ENCODE data around the gene C16orf89.
"Not testable (repeated sequence)": the region's sequence is repeated elsewhere in the genome, so short reads cannot be mapped to it uniquely, and the experiment has no call there.

C16orf89 gene

GRCh38 chr16:5062051-5062450 is 3.7 kb downstream of the C16orf89 start:
- intact Hi-C loops (cut with micrococcal nuclease) = no loop called here
- no peaks in the 10 kb centered on the region for H3K9me3 Mint-ChIP-seq
- H3K4me3 Mint-ChIP-seq = no peak overlapping the region
- H3K27me3 Mint-ChIP-seq = peaks cover 11% of the 10 kb centered on the region
- H3K36me3 Mint-ChIP-seq (ENCODE audit: low read depth) = no peaks in the 10 kb centered on the region
- H3K4me1 Mint-ChIP-seq (ENCODE audit: low read depth) = no peaks in the 10 kb centered on the region
- no peak overlapping the region for H3K27ac Mint-ChIP-seq

DNA sequence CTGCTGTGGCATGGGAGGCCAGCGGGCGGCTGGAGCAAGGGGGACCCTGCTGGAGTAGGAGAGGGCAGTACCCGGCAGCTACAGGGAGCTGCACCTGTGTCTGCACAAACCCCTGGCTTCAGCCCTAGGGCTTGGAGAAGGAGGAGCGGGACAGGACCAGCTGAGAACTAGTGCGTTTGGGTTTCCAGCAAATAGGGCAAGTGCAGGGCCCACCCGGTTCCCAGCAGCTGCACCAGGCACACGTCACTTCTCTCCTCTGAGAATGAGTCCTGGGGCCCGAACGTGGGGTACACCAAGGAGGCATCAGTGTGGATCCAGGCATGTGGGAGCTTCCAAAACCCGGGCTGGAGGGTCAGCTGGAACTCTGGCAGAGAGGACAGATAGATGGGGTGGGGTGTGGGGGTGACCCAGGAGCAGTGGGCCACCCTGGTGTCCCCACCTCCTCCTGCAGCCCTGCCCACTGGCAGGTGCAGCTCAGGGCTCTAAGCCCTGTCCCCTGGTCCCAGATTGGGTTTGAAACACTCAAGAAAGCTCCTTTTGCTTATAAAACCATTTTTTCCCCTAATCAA is 5.6 kb downstream of the C16orf89 start:
- no peaks in the 10 kb centered on the region for H3K4me1 Mint-ChIP-seq (ENCODE audit: low read depth)
- H3K9me3 Mint-ChIP-seq = no peaks in the 10 kb centered on the region
- no peak overlapping the region for H3K27ac Mint-ChIP-seq
- intact Hi-C loops (cut with micrococcal nuclease) = no loop called here
- no peaks in the 10 kb centered on the region for H3K36me3 Mint-ChIP-seq (ENCODE audit: low read depth)
- H3K27me3 Mint-ChIP-seq = peaks cover 10% of the 10 kb centered on the region
- no peak overlapping the region for H3K4me3 Mint-ChIP-seq

DNA sequence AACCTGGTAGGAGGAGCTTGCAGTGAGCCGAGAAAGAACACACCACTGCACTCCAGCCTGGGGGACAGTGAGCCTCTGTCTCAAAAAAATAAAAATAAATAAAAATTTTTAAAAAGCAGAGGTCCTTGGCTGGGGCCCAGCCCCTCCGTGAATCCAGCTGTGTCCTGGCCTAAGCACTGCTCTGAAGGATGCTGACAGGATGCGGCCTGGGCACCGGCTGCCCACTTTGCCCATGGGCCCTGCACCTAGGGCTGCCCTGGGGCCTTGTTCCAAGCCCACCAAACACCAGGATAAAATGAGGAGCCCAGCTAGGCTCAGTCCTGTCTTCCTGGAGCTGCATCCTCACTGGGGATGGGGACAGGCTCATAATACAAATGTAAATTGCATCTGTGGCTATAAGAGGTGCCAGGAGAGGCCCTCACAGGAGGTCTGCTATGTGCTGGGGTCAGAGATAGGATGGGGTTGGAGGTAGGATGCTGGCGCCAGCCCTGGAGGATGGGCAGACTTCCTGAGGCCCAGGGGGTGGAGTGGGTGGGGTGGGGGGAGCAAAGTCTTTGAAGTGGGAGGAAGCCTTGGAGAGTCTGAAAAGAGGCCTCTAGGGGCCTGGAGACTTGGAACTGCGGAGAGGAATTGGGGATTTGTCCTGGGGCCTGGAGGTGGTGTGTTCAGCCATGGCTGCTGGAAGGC is 6.2 kb downstream of the C16orf89 start:
- H3K4me3 Mint-ChIP-seq = no peak overlapping the region
- no peak overlapping the region for H3K27ac Mint-ChIP-seq
- peaks cover 10% of the 10 kb centered on the region for H3K27me3 Mint-ChIP-seq
- H3K9me3 Mint-ChIP-seq = no peaks in the 10 kb centered on the region
- intact Hi-C loops (cut with micrococcal nuclease) = loop anchor here (5.0 kb wide), 1 partner anchor 33 kb away; no protein-coding TSS in a partner anchor
- H3K4me1 Mint-ChIP-seq (ENCODE audit: low read depth) = no peaks in the 10 kb centered on the region
- no peaks in the 10 kb centered on the region for H3K36me3 Mint-ChIP-seq (ENCODE audit: low read depth)

DNA sequence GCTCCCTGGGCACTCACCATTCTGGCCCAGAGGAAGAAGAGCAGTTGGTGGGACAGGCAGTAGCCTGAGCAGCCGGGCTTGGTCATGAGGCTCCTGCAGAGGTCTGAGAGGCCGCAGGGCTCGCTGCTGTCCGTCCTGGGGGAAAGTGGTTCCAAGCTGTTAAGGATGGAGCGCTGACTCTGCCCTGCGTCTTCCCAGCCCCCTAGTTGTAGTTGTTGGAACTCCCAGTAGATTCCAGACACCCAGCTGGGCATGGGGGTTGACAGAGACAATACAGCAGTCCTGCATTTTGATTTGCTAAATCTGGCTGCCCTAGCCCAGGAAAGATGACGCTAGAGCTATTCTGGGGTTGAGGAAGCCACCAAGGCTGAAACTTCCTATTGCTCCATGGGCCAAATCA is 7.3 kb downstream of the C16orf89 start:
- Mint-ChIP-seq H3K4me3 (no peak overlapping the region), H3K9me3 (no peaks in the 10 kb centered on the region), H3K36me3 (ENCODE audit: low read depth) (no peaks in the 10 kb centered on the region), H3K4me1 (ENCODE audit: low read depth) (no peaks in the 10 kb centered on the region), H3K27me3 (peaks cover 7% of the 10 kb centered on the region), H3K27ac (no peak overlapping the region)
- intact Hi-C loops (cut with micrococcal nuclease) = loop anchor here (5.0 kb wide), 1 partner anchor 34 kb away; no protein-coding TSS in a partner anchor

GRCh38 chr16:5056352-5056751 is 9.4 kb downstream of the C16orf89 start:
- no peaks in the 10 kb centered on the region for H3K36me3 Mint-ChIP-seq (ENCODE audit: low read depth)
- H3K4me1 Mint-ChIP-seq (ENCODE audit: low read depth) = no peaks in the 10 kb centered on the region
- intact Hi-C loops (cut with micrococcal nuclease) = loop anchor here (5.0 kb wide), 1 partner anchor 36 kb away; no protein-coding TSS in a partner anchor
- no peak overlapping the region for H3K4me3 Mint-ChIP-seq
- H3K27ac Mint-ChIP-seq = no peak overlapping the region
- no peaks in the 10 kb centered on the region for H3K9me3 Mint-ChIP-seq
- H3K27me3 Mint-ChIP-seq = no peaks in the 10 kb centered on the region

DNA sequence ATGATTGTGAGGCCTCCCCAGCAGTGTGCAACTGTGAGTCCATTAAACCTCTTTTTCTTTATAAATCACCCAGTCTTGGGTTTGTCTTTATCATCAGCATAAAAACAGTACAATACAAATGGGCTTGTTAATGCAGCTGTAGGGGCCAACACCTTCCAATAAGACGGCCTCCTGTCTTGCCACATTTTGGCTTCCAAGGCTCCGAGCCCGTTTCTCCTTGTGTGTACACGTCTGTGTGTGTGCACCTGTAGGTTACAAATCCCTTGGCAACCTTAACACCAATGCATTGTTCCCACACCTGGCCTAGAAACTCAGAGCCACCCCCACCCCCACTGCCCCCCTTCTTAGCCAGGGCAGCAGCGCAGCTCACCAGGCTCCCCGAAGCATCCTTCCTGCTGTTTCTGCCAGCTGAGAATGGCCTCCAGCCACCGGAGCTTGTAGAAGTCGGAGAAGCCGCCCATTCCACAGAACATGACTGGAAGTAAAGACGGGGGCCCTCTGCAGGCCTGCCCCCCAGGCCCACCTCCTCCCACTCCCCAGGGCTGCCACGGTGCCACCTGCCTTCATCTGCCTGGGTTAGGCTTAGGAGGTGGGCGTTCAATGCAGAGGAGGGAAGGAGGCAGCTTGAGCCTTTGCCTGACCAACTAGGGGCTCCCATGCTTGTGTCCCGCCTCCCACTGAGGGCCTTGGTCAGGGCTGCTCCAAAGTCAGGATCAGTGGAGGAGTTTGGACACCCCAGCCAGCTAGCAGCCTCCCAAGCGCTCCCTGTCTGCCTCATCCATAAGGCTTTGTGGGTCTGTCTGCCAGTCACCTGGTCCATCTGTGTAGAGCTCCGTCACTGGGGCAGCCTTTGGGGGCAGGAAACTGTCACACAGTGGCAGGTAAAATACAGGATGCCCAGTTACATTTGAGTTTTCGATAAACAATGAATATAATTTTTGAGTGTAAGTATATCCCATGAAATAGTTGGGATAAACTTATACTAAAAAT is 10.6 kb downstream of the C16orf89 start:
- intact Hi-C loops (cut with micrococcal nuclease) = loop anchor here (5.0 kb wide), 1 partner anchor 37 kb away; no protein-coding TSS in a partner anchor
- Mint-ChIP-seq H3K27ac (no peak overlapping the region), H3K9me3 (no peaks in the 10 kb centered on the region), H3K36me3 (ENCODE audit: low read depth) (no peaks in the 10 kb centered on the region), H3K4me3 (no peak overlapping the region), H3K4me1 (ENCODE audit: low read depth) (no peaks in the 10 kb centered on the region), H3K27me3 (peaks cover 5% of the 10 kb centered on the region)

- Mint-ChIP-seq H3K27ac (no peak overlapping the region), H3K9me3 (no peaks in the 10 kb centered on the region)
These were observed 18.8 kb downstream of the C16orf89 start for GRCh38 chr16:5046914-5047313.

GRCh38 chr16:5045499-5046115 is 20.1 kb downstream of the C16orf89 start:
- Mint-ChIP-seq H3K4me1 (ENCODE audit: low read depth) (peaks cover 10% of the 10 kb centered on the region), H3K27ac (no peak overlapping the region), H3K9me3 (no peaks in the 10 kb centered on the region), H3K36me3 (ENCODE audit: low read depth) (no peaks in the 10 kb centered on the region), H3K27me3 (peaks cover 36% of the 10 kb centered on the region), H3K4me3 (no peak overlapping the region)
- intact Hi-C loops (cut with micrococcal nuclease) = no loop called here

More at GRCh38 chr16:5046914-5047313, 18.8 kb downstream of the C16orf89 start:
- peaks cover 6% of the 10 kb centered on the region for H3K4me1 Mint-ChIP-seq (ENCODE audit: low read depth)
- no peak overlapping the region for H3K4me3 Mint-ChIP-seq
- H3K36me3 Mint-ChIP-seq (ENCODE audit: low read depth) = no peaks in the 10 kb centered on the region
- intact Hi-C loops (cut with micrococcal nuclease) = no loop called here
- H3K27me3 Mint-ChIP-seq = peaks cover 25% of the 10 kb centered on the region

DNA sequence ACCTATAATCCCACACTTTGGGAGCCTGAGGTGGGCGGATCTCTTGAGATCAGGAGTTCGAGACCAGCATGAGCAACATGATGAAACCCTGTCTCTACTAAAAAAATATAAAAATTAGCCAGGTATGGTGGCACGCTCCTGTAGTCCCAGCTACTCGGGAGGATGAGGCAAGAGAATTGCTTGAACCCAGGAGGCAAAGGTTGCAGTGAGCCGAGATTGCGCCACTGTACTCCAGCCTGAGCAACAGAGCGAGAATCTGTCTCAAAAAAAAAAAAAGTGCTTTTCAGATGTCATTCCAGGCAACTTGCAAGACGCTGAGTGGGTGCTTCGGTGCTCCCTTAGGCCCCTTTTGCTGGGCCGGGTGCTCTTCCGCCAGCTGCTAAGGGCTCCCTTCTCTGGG is 21.2 kb downstream of the C16orf89 start:
- Mint-ChIP-seq H3K27me3 (peaks cover 31% of the 10 kb centered on the region), H3K4me1 (ENCODE audit: low read depth) (peaks cover 10% of the 10 kb centered on the region)
- H3K27ac Mint-ChIP-seq; H3K36me3 Mint-ChIP-seq (ENCODE audit: low read depth); H3K4me3 Mint-ChIP-seq; H3K9me3 Mint-ChIP-seq; intact Hi-C loops (cut with micrococcal nuclease): not testable (repeated sequence)

- Mint-ChIP-seq H3K4me3 (no peak overlapping the region), H3K27ac (no peak overlapping the region), H3K4me1 (ENCODE audit: low read depth) (peaks cover 10% of the 10 kb centered on the region), H3K36me3 (ENCODE audit: low read depth) (no peaks in the 10 kb centered on the region), H3K27me3 (peaks cover 28% of the 10 kb centered on the region), H3K9me3 (no peaks in the 10 kb centered on the region)
- intact Hi-C loops (cut with micrococcal nuclease) = no loop called here
These were observed 21.7 kb downstream of the C16orf89 start for GRCh38 chr16:5044011-5044540.

GRCh38 chr16:5042574-5043171 is 23.1 kb downstream of the C16orf89 start:
- H3K4me1 Mint-ChIP-seq (ENCODE audit: low read depth) = peaks cover 10% of the 10 kb centered on the region
- no peak overlapping the region for H3K4me3 Mint-ChIP-seq
- peaks cover 24% of the 10 kb centered on the region for H3K27me3 Mint-ChIP-seq
- intact Hi-C loops (cut with micrococcal nuclease) = no loop called here
- no peaks in the 10 kb centered on the region for H3K9me3 Mint-ChIP-seq
- H3K27ac Mint-ChIP-seq = no peak overlapping the region
- no peaks in the 10 kb centered on the region for H3K36me3 Mint-ChIP-seq (ENCODE audit: low read depth)

- Mint-ChIP-seq H3K27me3 (peaks cover 24% of the 10 kb centered on the region), H3K4me1 (ENCODE audit: low read depth) (peaks cover 7% of the 10 kb centered on the region), H3K36me3 (ENCODE audit: low read depth) (no peaks in the 10 kb centered on the region), H3K4me3 (no peak overlapping the region), H3K27ac (no peak overlapping the region), H3K9me3 (no peaks in the 10 kb centered on the region)
- intact Hi-C loops (cut with micrococcal nuclease) = no loop called here
These were observed 24.1 kb downstream of the C16orf89 start for GRCh38 chr16:5041600-5042133.

DNA sequence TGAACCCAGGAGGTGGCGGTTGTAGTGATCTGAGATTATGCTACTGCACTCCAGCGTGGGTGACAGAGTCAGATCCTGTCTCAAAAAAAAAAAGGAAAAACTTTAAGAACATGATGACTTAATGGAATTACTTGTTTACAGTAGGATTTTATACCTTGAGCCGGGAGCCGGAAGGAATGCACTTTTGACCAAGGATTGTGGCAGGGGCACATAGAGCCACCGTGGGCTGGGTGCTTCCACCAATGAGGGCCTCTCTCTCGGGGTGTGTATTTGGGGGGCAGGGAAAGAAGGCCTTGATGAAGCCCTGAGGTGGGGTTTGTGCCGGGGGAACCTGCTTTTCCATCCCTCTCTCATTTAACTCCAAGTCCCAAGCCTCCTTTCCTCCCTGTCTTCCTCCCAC is 25.3 kb downstream of the C16orf89 start:
- Mint-ChIP-seq H3K36me3 (ENCODE audit: low read depth) (no peaks in the 10 kb centered on the region), H3K9me3 (no peaks in the 10 kb centered on the region), H3K27me3 (peaks cover 26% of the 10 kb centered on the region), H3K4me1 (ENCODE audit: low read depth) (peaks cover 19% of the 10 kb centered on the region), H3K4me3 (no peak overlapping the region), H3K27ac (no peak overlapping the region)
- intact Hi-C loops (cut with micrococcal nuclease) = no loop called here
